ENCODE data around the gene IL4.

The IL4 gene

DNA sequence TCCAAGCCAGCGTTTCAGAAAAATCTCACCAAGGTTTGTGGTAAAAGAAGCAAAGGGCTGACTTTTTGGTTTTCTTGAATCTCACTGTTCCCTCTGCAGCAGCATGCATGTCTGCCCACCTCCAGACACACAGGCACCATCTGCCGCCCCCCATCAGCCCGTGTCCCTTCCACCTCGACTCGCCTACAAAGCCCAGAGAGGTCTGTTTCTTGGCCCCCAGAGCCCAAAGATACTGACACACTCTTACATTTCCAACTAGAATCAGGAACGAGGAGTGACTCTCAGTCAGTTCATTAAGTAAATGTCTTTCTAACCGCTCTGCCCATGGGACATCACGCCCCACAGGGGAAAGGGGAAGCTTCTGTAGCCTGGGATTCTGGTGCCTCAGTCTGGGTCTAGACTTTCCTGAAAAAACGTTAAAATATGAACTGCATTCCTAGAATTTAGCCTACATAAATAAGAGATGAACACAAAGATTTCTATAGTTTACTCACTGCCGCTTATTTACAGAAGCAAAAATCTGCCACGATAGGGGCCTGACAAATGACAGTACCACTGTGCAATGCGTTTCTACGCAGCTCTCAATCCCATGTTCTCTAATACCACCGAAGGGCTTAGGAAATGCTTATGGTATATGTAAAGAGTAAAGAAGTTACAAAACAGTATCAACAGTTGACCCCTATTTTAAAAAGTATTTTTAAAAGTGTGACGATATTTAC, 4.1 kb downstream of the IL4 start:
- no peak overlapping the region for H2BK15ac ChIP-seq (ENCODE audit: low read length)
- H3K27me3 ChIP-seq (ENCODE audit: control insufficient read depth in 3 of 3, insufficient read depth in 3 of 3, low read depth in 1 of 3, low read length in 3 of 3), result peaks cover 0 to 19% (median 0%) of the 10 kb centered on the region in 3 experiments
- H3K4me1 ChIP-seq (ENCODE audit: control insufficient read depth in 2 of 2, insufficient read depth in 1 of 2, low read depth in 1 of 2, low read length in 2 of 2), result peaks cover 0 to 2% of the 10 kb centered on the region in 2 donors
- H2AK5ac ChIP-seq (ENCODE audit: low read depth, low read length), result no peak overlapping the region
- no peak overlapping the region for H2AFZ ChIP-seq (ENCODE audit: low read length)
- H3K4me2 ChIP-seq (ENCODE audit: insufficient read depth, low read length, poor library complexity, severe bottlenecking), result no peak overlapping the region
- no peaks in the 10 kb centered on the region for H3K79me1 ChIP-seq (ENCODE audit: low read depth, low read length)
- no peak for DNase-seq (ENCODE audit: low spot score)
- H2BK120ac ChIP-seq (ENCODE audit: low read depth, low read length), result no peak overlapping the region
- H3K9me3 ChIP-seq (replicated peaks in 1 of 2; ENCODE audit: control insufficient read depth in 2 of 2, insufficient read depth in 1 of 2, low read depth in 1 of 2, low read length in 2 of 2), result no peaks in the 10 kb centered on the region
- no peak overlapping the region for H3K9ac ChIP-seq (ENCODE audit: low read depth, low read length, poor library complexity)
- no peaks in the 10 kb centered on the region for H3K36me3 ChIP-seq (replicated peaks in 1 of 2; ENCODE audit: control insufficient read depth in 2 of 2, insufficient read depth in 2 of 2, low read length in 2 of 2)
- peak overlapping the region; percentile 60 for H3K18ac ChIP-seq (ENCODE audit: low read length)
- H2BK5ac ChIP-seq (ENCODE audit: low read length), result no peak overlapping the region
- no peak overlapping the region for H2BK12ac ChIP-seq (ENCODE audit: low read length)
- no peak overlapping the region for H3K23ac ChIP-seq (ENCODE audit: low read depth, low read length, poor library complexity)
- H4K91ac ChIP-seq (ENCODE audit: low read depth, low read length, poor library complexity), result no peak overlapping the region
- no CpG with 5 or more reads among the region's 15 CpGs for WGBS, 2 donors (ENCODE audit: extremely low coverage in 2 of 2, insufficient read length in 2 of 2, insufficient replicate concordance in 1 of 2)
- H3K14ac ChIP-seq (ENCODE audit: low read length), result no peak overlapping the region
- H3K27ac ChIP-seq (replicated peaks; ENCODE audit: low read length), result no peak overlapping the region
- no peak overlapping the region for H4K8ac ChIP-seq (ENCODE audit: low read depth, low read length)
- no peak overlapping the region for H3K4me3 ChIP-seq (ENCODE audit: low read length in 2 of 2)
- no peak overlapping the region for H3K4ac ChIP-seq (ENCODE audit: low read length)

DNA sequence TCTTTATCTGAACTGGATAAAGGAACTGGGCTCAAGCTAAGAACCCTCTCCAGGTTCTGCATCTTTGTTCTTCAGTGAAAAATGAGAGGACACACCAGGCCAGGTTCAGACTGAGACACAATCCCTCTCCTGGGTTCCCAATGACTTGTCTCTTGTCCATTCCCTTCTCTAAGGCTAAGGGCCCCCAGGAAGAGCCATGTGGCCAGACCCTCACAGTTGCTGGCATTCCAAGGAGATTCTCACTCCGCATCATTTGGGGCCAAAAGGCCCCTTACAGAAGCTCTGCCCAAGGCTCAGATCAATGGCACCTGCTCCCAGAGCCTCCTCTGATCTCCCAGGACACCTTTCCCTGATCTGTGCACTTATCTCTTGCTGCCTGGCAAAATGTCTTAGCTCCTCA, 4.9 kb downstream of the IL4 start:
- WGBS, 2 donors (ENCODE audit: extremely low coverage in 2 of 2, insufficient read length in 2 of 2, insufficient replicate concordance in 1 of 2), result no CpG with 5 or more reads among the region's 1 CpG
- no peak overlapping the region for H3K4ac ChIP-seq (ENCODE audit: low read length)
- H3K23ac ChIP-seq (ENCODE audit: low read depth, low read length, poor library complexity), result no peak overlapping the region
- H3K9ac ChIP-seq (ENCODE audit: low read depth, low read length, poor library complexity), result no peak overlapping the region
- H3K4me1 ChIP-seq (ENCODE audit: control insufficient read depth in 2 of 2, insufficient read depth in 1 of 2, low read depth in 1 of 2, low read length in 2 of 2), result peaks cover 0 to 2% of the 10 kb centered on the region in 2 donors
- no peak overlapping the region for H4K91ac ChIP-seq (ENCODE audit: low read depth, low read length, poor library complexity)
- no peak overlapping the region for H2BK120ac ChIP-seq (ENCODE audit: low read depth, low read length)
- no peak overlapping the region for H3K18ac ChIP-seq (ENCODE audit: low read length)
- no peak overlapping the region for H2BK5ac ChIP-seq (ENCODE audit: low read length)
- H2BK15ac ChIP-seq (ENCODE audit: low read length), result no peak overlapping the region
- no peak overlapping the region for H4K8ac ChIP-seq (ENCODE audit: low read depth, low read length)
- H3K27ac ChIP-seq (replicated peaks; ENCODE audit: low read length), result no peak overlapping the region
- H2BK12ac ChIP-seq (ENCODE audit: low read length), result no peak overlapping the region
- no peak overlapping the region for H3K4me2 ChIP-seq (ENCODE audit: insufficient read depth, low read length, poor library complexity, severe bottlenecking)
- H3K9me3 ChIP-seq (replicated peaks in 1 of 2; ENCODE audit: control insufficient read depth in 2 of 2, insufficient read depth in 1 of 2, low read depth in 1 of 2, low read length in 2 of 2), result no peaks in the 10 kb centered on the region
- no peak overlapping the region for H3K14ac ChIP-seq (ENCODE audit: low read length)
- H2AFZ ChIP-seq (ENCODE audit: low read length), result no peak overlapping the region
- H3K27me3 ChIP-seq (ENCODE audit: control insufficient read depth in 3 of 3, insufficient read depth in 3 of 3, low read depth in 1 of 3, low read length in 3 of 3), result peaks cover 0 to 14% (median 0%) of the 10 kb centered on the region in 3 experiments
- no peak overlapping the region for H2AK5ac ChIP-seq (ENCODE audit: low read depth, low read length)
- H3K4me3 ChIP-seq (ENCODE audit: low read length in 2 of 2), result peak overlapping the region in 1 of 2 donors; percentile 33
- H3K79me1 ChIP-seq (ENCODE audit: low read depth, low read length), result no peaks in the 10 kb centered on the region
- DNase-seq (ENCODE audit: low spot score), result no peak
- no peaks in the 10 kb centered on the region for H3K36me3 ChIP-seq (replicated peaks in 1 of 2; ENCODE audit: control insufficient read depth in 2 of 2, insufficient read depth in 2 of 2, low read length in 2 of 2)

DNA sequence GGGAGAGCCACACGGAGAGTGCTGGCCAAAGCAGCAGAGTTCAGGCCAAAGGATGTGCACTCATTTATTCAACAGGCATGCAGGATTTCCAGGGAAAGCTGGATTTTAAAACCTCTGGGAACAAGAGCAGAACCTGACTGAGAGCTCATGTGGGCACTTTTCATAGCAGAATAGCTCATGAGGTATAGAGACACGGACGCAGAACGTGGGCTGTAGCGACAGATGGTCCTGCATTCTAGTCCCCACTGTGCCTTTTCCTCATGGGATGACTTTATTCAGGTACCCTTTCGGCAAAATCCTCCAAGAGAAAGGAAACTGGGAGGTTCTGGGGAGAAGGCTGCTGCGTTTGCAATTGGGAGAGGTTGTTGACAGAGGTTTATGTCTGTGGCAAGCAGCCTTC, 5.4 kb downstream of the IL4 start:
- Histone ChIP-seq H2AK5ac (ENCODE audit: low read depth, low read length) (no peak overlapping the region), H3K4me2 (ENCODE audit: insufficient read depth, low read length, poor library complexity, severe bottlenecking) (no peak overlapping the region), H4K8ac (ENCODE audit: low read depth, low read length) (no peak overlapping the region), H2BK15ac (ENCODE audit: low read length) (no peak overlapping the region), H3K4ac (ENCODE audit: low read length) (no peak overlapping the region), H3K4me1 (ENCODE audit: control insufficient read depth in 2 of 2, insufficient read depth in 1 of 2, low read depth in 1 of 2, low read length in 2 of 2) (peaks cover 0 to 2% of the 10 kb centered on the region in 2 donors), H2BK5ac (ENCODE audit: low read length) (no peak overlapping the region), H2BK12ac (ENCODE audit: low read length) (no peak overlapping the region), H3K9me3 (replicated peaks in 1 of 2; ENCODE audit: control insufficient read depth in 2 of 2, insufficient read depth in 1 of 2, low read depth in 1 of 2, low read length in 2 of 2) (no peaks in the 10 kb centered on the region), H3K23ac (ENCODE audit: low read depth, low read length, poor library complexity) (no peak overlapping the region), H2AFZ (ENCODE audit: low read length) (no peak overlapping the region), H3K27ac (replicated peaks; ENCODE audit: low read length) (no peak overlapping the region), H3K4me3 (ENCODE audit: low read length in 2 of 2) (peak overlapping the region in 1 of 2 donors; percentile 33), H3K9ac (ENCODE audit: low read depth, low read length, poor library complexity) (no peak overlapping the region), H4K91ac (ENCODE audit: low read depth, low read length, poor library complexity) (no peak overlapping the region), H2BK120ac (ENCODE audit: low read depth, low read length) (no peak overlapping the region), H3K36me3 (replicated peaks in 1 of 2; ENCODE audit: control insufficient read depth in 2 of 2, insufficient read depth in 2 of 2, low read length in 2 of 2) (no peaks in the 10 kb centered on the region), H3K14ac (ENCODE audit: low read length) (no peak overlapping the region), H3K18ac (ENCODE audit: low read length) (no peak overlapping the region), H3K79me1 (ENCODE audit: low read depth, low read length) (no peaks in the 10 kb centered on the region), H3K27me3 (ENCODE audit: control insufficient read depth in 3 of 3, insufficient read depth in 3 of 3, low read depth in 1 of 3, low read length in 3 of 3) (peaks cover 0 to 9% (median 0%) of the 10 kb centered on the region in 3 experiments)
- no peak for DNase-seq (ENCODE audit: low spot score)
- WGBS, 2 donors (ENCODE audit: extremely low coverage in 2 of 2, insufficient read length in 2 of 2, insufficient replicate concordance in 1 of 2), result no CpG with 5 or more reads among the region's 7 CpGs

DNA sequence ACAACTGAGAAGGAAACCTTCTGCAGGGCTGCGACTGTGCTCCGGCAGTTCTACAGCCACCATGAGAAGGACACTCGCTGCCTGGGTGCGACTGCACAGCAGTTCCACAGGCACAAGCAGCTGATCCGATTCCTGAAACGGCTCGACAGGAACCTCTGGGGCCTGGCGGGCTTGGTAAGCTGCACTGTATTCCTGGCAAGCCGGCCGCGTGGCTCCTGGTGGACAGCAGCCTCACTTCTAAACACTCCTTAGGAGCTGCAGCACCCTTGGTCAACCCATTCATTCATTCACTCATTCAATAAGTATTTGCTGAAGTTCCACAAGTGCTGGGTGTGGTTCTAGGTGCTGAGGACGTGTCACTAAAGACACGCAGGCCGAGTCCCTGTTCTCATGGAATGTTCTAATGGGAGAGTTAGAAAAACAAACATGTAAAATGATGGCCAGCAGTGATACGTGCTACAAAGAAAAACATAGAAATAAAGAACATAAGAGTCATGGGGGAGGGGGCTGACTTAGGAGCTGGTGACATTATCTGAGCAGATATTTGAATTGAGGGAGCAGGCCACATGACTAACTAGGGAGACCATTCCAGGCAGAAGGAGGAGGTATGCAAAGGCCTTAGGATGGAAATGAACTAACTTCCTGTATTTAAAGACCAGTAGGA, 6.1 kb downstream of the IL4 start:
- Histone ChIP-seq H3K9ac (ENCODE audit: low read depth, low read length, poor library complexity) (no peak overlapping the region), H3K4me2 (ENCODE audit: insufficient read depth, low read length, poor library complexity, severe bottlenecking) (no peak overlapping the region), H3K27me3 (ENCODE audit: control insufficient read depth in 3 of 3, insufficient read depth in 3 of 3, low read depth in 1 of 3, low read length in 3 of 3) (peaks cover 0 to 8% (median 0%) of the 10 kb centered on the region in 3 experiments), H3K23ac (ENCODE audit: low read depth, low read length, poor library complexity) (peak overlapping the region; percentile 39), H3K4ac (ENCODE audit: low read length) (no peak overlapping the region), H2AFZ (ENCODE audit: low read length) (no peak overlapping the region), H2BK5ac (ENCODE audit: low read length) (no peak overlapping the region), H2AK5ac (ENCODE audit: low read depth, low read length) (no peak overlapping the region), H3K4me3 (ENCODE audit: low read length in 2 of 2) (no peak overlapping the region), H2BK12ac (ENCODE audit: low read length) (no peak overlapping the region), H3K9me3 (replicated peaks in 1 of 2; ENCODE audit: control insufficient read depth in 2 of 2, insufficient read depth in 1 of 2, low read depth in 1 of 2, low read length in 2 of 2) (no peaks in the 10 kb centered on the region), H3K14ac (ENCODE audit: low read length) (no peak overlapping the region), H3K18ac (ENCODE audit: low read length) (no peak overlapping the region), H3K4me1 (ENCODE audit: control insufficient read depth in 2 of 2, insufficient read depth in 1 of 2, low read depth in 1 of 2, low read length in 2 of 2) (peaks cover 0 to 2% of the 10 kb centered on the region in 2 donors), H3K36me3 (replicated peaks in 1 of 2; ENCODE audit: control insufficient read depth in 2 of 2, insufficient read depth in 2 of 2, low read length in 2 of 2) (no peaks in the 10 kb centered on the region), H4K8ac (ENCODE audit: low read depth, low read length) (no peak overlapping the region), H3K79me1 (ENCODE audit: low read depth, low read length) (no peaks in the 10 kb centered on the region), H3K27ac (replicated peaks; ENCODE audit: low read length) (no peak overlapping the region), H4K91ac (ENCODE audit: low read depth, low read length, poor library complexity) (no peak overlapping the region), H2BK15ac (ENCODE audit: low read length) (no peak overlapping the region), H2BK120ac (ENCODE audit: low read depth, low read length) (no peak overlapping the region)
- no peak for DNase-seq (ENCODE audit: low spot score)
- WGBS, 2 donors (ENCODE audit: extremely low coverage in 2 of 2, insufficient read length in 2 of 2, insufficient replicate concordance in 1 of 2), result no CpG with 5 or more reads among the region's 15 CpGs
